Activated naive CD4-positive, alpha-beta T cell (primary cell): Measurements from ENCODE around the gene DEAF1.

Source experiments
- DNase-seq, 4 experiments: peaks; one replicate each; lab custom pipeline; 2025; lab: John Stamatoyannopoulos, UW

DEAF1 gene

DNA sequence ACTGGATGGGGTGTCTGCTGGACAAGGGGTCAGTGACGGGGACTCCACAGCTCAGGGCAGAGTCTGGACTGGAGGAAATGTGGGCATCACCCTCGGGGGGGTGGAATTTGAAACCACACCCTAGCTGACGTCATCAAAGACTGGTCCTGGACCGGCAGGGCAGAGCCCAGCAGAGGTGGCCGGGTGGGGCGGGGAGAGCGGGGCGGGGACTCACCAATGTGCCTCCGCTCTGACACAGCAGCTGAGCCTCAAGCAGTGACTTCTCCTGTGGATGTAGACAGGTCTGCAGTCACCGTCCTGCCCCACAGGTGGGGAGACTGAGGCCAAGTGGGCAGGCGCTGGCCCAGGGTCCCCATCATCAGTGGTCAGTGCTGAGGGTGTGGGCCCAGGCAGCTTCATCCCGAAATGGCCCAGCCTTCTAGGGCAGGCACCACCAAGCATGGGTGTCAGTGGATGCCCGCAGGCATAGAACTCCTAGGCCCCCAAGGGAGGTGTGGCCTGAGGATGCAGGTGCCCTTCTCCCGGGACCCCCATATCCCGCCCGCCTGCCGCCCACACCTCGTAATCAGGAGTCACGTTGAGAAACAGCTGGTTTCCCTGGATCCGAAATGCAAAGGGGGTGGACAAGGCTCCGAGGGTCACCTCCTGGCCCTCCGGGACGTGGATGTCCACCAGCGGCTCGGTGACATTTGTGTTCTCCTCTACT, 70.9 kb downstream of the DEAF1 start:
- no peak for DNase-seq

DNA sequence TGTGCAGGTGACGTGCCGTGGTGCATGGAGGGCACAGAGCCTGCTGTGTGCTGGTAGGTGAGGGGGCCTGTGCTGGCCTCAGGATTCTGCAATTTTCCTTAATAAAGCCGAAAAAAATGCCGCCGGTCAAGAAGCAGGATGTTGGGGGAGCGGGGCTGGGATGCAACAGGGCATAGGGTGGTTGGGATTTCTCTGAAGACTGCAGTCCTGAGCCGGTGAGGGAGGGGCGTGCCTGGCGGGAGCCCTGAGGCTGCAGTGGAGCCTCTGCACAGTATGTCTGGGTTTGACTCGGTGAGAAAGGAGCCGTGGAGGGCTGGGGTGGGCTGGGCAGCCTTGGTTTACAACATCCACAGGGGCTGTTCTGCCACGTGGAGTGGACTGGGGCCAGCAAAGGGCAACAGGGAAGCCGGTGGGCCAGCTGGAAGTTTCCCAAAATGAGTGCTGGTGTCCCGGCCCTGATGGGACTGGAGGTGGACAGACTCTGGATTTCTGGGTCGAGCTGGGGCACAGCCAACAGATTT, 71.6 kb downstream of the DEAF1 start:
- no peak for DNase-seq

DNA sequence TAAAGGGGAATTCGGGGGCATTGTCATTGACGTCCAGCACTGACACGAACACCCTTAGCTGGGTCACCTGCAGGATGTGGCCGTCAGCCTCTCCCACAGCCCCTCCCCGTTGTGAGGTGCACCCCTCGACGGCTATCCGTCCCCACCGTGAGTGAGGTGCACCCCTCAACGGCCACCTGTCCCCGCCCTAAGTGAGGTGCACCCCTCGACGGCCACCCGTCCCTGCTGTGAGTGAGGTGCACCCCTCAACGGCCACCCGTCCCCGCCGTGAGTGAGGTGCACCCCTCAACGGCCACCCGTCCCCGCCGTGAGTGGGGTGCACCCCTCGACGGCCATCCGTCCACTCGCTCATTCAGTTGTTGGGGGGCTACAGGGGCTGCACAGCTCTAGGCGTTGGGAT, 73.2 kb downstream of the DEAF1 start:
- no peak for DNase-seq

DNA sequence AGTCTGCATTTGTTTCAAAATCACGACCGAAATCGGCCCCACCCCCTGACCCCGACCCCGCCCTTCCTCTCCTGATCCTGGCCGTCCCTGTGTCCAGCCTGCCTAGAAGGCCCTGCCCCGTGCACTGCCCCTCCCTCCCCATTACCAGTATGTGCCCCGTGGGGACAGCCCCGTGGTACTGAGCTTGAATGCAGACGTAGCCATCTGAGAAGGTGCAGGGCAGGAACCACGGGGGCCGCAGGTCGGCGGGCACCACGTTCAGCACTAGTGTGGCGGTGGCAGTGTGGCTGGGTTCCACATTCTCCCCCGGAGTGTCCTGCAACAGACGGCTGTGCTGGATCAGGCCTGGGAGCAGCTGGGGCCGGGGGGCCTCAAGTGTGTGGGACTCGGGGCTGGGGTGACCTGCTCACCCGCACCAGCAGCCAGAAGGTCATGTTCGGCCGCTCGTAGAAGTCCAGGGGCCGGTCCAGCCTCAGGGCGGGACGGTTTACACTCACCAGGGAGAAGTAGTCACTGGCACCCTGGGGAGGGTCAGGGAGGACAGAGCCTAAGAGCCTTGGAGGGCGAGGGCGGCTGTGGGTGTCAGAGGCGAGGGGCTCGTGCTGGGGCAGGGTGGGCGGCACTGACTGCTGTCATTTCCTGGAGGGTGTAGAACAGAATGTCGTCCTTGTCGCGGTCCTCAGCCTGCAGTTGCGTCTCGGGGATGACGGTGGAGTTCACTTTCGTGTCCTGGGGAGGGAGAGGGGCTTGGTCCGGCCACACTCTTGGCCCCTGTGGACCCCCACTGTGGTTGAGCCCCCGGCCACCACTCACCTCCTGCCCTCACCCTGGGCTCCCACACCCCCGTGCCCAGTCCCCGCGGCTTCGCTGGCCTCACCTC, 73.8 kb downstream of the DEAF1 start:
- no peak for DNase-seq

DNA sequence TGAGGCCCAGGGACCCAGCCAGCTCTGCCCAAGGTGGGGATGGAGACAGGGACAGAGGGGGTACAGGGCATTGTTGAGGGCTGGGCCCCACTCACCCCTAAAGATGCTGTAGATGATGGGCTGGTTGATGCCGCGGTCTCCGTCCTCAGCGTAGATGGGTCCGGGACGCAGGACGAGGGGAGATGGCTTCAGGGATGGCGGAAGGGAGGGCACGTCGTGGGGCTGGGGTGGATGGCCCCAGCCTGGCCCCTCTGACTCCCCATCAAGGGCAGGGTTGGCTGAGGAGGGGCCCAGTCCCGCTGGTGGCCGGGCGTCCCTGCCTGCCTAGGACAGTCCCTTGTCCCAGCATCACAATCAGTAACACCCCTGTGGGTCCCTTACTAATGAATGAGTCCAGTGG, 74.8 kb downstream of the DEAF1 start:
- no peak for DNase-seq

DNA sequence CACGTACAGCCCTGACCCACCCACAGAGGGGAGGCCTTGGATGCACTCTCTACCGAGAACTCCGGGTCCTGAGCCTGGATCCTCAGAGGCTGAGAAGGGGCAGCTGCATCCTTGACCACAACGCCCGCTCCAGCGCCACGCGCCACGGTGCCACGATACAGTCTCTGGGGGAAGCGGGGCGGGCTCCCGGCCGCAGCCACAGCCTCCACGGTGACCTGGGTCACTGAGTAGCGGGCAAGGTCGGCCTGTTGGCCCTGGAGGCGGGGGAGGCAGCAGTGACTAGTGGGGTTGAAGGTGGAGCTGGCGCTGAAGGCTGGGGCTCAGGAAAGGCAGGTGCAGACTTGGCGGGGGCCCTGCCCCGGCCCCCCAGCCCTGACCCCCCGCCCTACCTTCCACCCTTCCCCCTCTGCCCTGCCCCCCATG, 75.4 kb downstream of the DEAF1 start:
- no peak for DNase-seq

DNA sequence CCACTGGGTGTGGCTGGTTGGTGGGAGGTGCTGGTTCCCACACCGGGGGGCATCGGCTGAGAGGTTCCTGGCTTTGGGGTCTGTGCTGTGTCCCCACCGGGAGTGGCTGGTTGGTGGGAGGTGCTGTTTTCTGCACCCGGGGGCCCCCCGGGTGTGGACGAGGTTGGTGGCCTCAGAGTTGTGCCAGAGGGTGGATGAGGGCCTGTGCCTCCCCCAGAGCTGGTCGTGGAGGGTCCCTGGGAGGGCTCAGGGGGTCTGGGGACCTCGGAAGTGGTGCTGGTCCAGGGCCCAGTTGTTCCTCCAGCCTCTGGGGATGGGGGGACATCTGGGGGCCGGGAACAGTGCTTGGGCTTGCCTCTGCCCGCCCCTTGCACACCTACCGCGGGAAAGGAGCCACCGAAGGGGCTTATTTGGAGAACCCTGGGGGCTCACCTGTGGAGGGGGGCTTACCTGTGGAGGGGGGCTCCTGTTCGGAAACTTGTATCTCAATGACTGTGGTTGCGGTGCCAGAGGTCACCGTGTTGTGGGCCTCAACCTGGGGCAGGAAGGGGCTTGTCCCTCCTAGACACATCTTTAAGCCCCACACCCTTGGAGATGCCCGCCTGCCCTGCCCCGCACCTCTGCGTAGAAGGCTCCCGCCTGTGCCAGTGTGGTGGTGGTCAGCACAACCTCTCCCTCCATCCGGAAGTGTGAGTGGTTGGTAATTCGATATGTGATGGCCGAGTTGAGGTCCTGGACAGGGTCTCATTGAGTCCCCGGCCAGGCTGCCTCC, 76.0 kb downstream of the DEAF1 start:
- DNase-seq, result no peak

DNA sequence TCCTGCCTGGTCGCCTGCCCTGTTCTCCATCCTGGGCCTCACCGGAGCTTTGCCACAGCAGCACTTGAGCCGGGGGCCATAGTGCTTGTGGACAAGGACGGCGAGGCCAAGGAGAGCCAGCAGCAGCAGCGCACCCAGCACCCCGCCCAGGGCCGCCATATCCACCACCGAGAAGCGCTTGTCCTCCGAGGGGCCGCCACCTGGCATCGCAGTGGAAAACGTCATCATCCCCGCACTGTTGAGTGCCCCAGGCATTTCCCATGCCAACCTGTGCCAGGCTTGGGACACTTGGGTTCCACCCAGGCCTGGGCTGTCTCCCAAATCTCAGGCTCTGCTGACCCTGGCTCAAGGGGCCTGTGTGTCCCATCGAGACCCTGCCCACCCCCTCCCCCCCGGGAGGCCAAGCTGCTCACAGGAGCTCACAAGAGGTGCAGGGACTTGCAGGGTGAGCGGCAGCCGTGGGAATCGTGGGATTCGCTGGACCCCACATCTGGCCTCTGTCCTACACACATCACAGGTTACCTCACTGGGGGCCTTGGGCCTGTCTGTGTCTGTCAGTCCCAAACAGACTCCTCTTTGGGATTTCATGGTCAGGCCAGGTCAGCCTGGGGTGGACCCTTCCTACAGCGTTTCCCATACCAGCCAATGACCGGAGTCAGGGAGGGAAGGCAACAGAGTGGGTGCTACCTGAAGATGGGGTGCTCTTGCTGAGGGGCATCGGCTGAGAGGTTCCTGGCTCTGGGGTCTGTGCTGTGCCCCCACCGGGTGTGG, 76.9 kb downstream of the DEAF1 start:
- no peak for DNase-seq

DNA sequence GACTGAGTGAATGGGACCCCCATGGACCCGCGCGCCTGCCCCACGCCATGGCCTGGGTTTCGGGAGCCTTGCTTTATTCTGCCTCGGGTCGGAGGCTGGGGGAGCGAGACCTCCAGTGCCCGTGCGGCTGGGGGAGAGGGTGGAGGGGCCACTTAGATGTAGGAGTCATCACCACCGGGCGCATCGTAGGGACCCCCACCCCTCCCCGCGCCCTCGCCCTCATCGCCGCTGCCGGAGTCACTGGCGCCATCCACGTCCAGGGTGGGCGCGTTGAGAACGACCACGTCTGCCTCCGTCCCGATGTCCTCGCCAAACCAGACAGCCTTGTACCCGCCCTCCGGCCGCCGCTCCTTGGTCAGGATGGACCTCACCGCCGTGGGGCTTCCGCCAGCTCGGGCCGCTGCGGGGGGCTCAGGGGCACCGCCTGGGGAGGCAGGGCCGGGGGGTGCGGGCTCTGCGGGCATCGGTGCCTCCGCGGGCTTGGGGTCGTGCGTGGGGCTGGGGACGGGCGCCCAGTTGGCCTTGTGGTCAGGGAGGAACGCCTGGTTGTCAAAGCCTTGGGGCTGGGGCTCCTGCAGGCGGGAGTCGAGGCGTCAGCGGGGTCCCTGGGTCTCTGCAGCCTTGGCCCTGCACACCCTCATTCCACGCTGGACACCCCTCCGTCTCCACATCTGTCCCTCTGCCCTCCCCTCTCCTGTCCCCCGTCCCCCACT, 77.7 kb downstream of the DEAF1 start:
- no peak for DNase-seq

DNA sequence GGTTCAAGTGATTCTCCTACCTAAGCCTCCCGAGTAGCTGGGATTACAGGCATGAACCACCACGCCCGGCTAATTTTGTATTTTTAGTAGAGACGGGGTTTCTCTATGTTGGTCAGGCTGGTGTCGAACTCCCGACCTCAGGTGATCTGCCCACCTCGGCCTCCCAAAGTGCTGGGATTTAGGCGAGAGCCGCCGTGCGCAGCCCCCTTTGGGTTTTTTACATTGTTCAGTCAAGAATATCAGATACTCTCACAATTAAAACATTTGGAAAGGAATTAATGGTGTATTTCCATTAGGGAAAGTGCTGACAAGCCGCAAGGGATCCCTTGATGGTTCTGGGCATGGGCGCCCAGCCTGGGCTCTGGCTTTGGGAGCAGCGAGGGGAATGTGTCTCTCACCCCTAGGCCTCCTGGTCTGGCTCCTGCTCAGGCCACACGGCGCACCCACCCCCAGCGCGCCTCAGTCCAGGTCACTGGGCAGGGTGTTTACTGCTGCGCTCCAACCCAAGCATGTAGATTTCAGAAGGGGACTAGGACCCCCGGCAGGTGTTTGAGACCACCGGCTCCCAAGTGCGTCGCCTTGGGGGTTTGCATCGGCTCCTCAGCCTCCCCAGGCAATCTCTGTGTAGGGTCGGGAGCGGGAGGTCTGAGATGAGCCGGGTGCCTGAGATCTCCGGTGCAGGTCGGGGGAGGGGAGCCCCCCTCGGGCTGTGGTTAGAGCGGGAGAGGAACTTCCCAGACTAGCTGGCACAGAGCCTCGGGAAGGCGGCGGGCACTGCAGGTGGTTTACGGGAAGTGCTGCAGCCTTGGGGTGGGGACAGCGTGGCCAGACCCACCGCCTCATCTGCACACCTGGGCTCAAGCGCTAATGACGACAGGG, 78.5 kb downstream of the DEAF1 start:
- DNase-seq, result no peak

DNA sequence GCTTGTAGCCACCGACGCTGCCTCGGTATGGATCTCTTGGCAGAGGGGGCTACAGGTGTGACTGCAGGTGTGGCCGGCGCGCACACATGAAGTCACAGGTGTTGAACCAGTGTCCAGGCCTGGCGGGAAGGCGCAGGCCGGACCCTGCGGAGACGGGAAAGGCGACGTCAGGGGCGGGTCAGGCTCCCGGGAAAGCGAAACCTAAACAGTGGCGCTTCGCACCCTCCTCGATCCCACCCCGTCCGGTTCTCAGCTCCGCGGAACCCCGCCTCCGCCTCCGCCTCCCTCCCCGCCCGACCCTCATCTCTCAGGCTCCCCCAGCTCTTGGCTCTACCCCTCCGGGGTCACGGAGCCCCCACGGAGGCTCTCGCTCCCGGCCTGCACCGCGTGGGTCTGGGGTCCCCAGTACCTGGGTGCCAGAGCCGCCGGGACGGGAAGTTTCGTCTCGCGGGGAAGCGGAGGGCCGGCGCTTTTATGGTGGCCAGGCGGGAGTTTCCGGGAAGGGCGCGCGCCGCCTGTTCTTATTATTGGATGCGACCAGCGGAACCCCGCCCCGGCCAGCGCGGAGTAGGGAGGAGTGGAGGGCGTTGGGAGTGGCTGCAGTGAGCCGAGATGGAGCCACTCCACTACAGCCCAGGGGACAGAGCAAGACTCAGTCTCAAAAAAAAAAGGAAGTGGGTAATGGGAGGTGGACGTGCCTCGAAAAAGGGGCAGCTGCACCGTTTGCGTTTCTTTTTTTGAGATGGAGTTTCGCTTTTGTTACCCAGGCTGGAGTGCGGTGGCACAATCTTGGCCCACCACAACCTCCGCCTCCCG, 79.3 kb downstream of the DEAF1 start, which contains the start of gene IRF7:
Gene IRF7 (minus strand): TSS at position 447 of the 816 bp plus-strand sequence. CDS start 586 bp downstream, outside the sequence.
- DNase-seq, result peak; percentile 40 to 90 (median 62)

DNA sequence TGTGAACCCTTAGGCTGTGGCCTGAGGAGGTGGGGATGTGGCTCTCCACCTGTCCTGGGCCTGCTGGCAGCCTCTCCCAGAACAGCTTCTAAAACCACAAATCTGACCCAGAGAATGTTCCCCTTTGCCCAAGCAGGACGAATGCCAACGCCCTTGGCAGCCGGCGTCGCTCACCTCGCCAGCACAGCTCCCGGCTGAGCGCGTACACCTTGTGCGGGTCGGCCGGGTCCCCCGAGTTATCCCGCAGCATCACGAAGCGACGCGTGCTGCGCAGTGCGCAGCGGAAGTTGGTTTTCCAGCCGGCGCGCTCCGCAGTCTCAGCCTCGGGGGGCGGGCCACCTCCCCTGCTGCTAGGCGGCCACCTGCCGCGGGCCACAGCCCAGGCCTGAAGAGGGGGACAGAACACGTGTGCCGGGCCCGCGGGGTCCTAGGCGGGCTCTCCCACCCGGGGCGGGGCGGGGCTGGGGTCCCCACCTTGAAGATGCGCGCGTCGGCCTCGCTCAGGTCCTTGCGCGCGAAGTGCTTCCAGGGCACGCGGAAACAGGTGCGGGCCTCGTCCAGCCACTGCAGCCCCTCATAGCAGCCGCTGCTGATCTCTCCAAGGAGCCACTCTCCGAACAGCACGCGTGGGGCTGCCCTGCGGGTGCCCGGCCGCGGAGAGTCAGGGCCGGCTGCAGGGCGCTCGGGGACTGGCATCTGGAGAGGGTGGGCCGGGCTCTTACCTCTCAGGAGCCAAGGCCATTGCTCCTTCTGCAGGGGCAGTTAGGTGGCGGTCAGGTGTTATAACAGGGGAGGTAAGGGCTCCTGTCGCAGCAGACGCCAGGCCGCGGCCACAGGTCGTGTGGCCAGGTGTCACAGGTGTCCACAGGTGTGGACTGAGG, 80.2 kb downstream of the DEAF1 start:
- DNase-seq, result no peak

DNA sequence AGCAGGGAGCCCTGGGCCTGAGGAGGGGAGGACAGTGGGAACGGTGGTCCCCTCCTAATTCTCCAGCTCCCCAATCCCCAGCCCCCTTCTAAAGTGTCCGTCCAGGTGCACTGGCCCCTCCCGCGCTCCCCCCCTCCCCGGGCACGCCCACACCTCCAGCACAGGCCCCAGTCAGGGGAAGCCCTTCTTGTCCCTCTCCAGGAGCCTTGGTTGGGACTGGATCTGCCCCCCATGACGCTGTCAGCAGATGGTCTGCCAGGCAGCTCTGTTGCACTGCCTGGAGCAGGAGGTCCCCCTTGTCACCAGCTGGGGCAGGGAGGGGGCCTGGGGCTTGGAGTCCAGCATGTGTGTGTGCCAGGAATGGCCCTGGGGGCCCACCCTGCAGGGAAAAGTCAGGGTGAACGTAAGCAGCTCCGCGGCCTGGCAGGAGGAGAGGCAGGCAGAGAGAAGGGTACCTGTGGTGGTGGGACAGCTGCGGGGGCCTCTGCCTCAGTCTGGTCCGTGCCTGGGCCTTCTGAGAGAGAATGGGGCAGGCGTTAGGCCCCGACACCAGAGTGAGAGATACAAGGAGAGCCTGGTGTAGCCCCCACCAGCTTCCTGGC, 80.9 kb downstream of the DEAF1 start:
- DNase-seq, result no peak

DNA sequence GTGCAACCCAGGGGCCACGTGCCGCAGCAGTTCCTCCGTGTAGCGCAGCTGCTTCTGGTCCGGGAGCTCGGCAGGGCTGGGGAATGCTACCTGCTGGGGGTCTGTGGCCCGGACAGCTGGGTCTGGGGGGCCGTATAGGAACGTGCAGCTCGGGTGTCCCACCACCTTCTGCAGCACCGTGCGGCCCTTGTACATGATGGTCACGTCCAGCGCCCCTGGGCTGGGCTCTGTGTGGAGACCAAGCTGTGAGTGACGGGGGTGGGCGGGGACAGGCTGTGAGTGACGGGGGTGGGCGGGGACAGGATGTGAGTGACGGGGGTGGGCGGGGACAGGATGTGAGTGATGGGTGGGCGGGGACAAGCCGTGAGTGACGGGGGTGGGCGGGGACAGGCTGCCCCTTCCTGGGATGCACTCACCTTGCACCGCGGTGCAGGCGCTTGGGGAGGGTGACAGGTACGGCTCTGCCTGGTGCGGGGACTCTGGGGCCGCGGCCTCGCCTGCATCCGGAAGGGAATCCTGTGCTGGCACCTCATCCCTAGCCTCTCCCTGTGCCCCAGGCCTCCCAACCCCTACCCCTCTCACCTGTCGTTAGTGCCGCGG, 81.6 kb downstream of the DEAF1 start:
- peak; percentile 36 to 89 (median 67) for DNase-seq

DNA sequence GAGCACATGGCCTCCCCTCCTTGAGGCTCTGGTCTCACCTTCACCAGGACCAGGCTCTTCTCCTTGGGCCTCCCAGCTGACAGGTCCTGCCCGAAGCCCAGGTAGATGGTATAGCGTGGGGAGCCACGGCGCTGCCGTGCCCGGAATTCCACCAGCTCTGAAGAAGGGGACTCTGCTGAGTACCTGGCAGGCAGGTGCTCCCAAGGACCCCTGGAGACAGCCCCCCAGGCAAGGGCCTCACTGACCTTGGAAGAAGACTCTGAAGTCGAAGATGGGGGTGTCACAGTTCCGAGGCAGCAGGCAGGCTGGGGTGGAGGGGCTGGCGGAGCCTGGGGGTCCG, 82.1 kb downstream of the DEAF1 start:
- no peak for DNase-seq

DNA sequence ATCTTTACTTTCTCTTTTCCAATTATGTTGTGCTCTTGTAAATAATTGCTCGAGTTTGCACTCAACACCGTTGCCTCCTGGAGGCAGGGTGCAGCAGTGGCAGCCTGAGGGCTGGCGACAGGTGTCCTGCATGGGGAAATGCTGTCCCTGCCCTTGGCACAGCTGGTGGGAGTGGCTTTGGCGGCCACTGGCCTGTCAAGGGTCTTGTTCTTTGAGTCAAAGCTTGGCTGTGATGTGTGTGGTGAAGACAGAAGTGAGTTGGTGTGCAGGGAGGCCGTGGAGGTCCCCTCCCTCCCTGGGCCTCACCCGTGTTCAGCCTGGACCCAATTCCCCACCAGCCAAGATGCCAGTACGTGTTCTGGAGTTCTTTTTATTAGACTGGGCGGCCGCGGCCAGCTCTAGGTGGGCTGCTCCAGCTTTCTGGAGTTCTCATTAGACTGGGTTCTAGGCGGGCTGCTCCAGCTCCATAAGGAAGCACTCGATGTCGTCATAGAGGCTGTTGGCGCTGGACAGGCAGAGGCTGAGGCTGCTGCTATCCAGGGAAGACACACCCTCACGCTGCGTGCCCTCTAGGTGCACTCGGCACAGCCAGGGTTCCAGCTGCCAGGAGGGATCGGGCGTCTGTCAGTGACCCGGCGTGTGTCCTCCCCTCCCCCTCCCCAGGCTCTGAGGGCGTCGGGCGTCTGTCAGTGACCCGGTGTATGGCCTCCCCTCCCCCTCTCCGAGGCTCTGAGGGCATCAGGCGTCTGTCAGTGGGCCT, 82.6 kb downstream of the DEAF1 start:
- DNase-seq, result no peak
